NCI-H748 treated with DMSO at 0.1 percent for 48 hours (cell line): ENCODE data around the gene NRG3.
"Not testable (repeated sequence)": the region's sequence is repeated elsewhere in the genome, so short reads cannot be mapped to it uniquely, and the experiment has no call there.

ENCODE experiments used
- DNase-seq: peaks from one replicate; lab custom pipeline; 2025; lab: John Stamatoyannopoulos, UW

NRG3 gene

GRCh38 chr10:82982110-82982608 lies 1107.2 kb downstream of the NRG3 start:
- no peak for DNase-seq

GRCh38 chr10:82986216-82986615 lies 1111.2 kb downstream of the NRG3 start:
- no peak for DNase-seq

- DNase-seq, result not testable (repeated sequence)
Measured at GRCh38 chr10:83006479-83006878, 1131.5 kb downstream of the NRG3 start.

- no peak for DNase-seq
Measured at GRCh38 chr10:83007510-83007909, 1132.5 kb downstream of the NRG3 start.

GRCh38 chr10:83012866-83013265 lies 1137.9 kb downstream of the NRG3 start:
- no peak for DNase-seq

- DNase-seq, result no peak
Measured at GRCh38 chr10:83017076-83017867, 1142.3 kb downstream of the NRG3 start.

- no peak for DNase-seq
Measured at GRCh38 chr10:83023662-83024061, 1148.7 kb downstream of the NRG3 start.
